WTC11 (cell line): ENCODE results near the gene NEDD8.

ENCODE experiments used
- CREB1 ChIP-seq: sonication (generic); formaldehyde crosslinking; IDR thresholded peaks from 2 replicates; pipeline ENCODE4 v1.8.0; 2023; ENCODE audit warnings: mild to moderate bottlenecking, missing genetic modification reagents
- CTCF ChIP-seq: fragments of 200-600 bp; IDR thresholded peaks from 2 replicates; pipeline ENCODE4 v1.8.0; 2022; ENCODE audit warnings: antibody characterized with exemption
- E2F4 ChIP-seq: sonication (generic); formaldehyde crosslinking; IDR thresholded peaks from 2 replicates; pipeline ENCODE4 v1.8.1; 2022; ENCODE audit warnings: low read depth, mild to moderate bottlenecking, moderate library complexity, missing genetic modification reagents, borderline replicate concordance
- FOXK1 ChIP-seq: sonication (generic); formaldehyde crosslinking; IDR thresholded peaks from 2 replicates; pipeline ENCODE4 v1.8.0; 2022; ENCODE audit warnings: mild to moderate bottlenecking, moderate library complexity, missing genetic modification reagents
- JUN ChIP-seq: sonication (generic); formaldehyde crosslinking; IDR thresholded peaks from 2 replicates; pipeline ENCODE4 v1.8.0; 2023; ENCODE audit warnings: mild to moderate bottlenecking, missing genetic modification reagents
- MAX ChIP-seq: sonication (generic); formaldehyde crosslinking; IDR thresholded peaks from 2 replicates; pipeline ENCODE4 v1.8.0; 2022; ENCODE audit warnings: mild to moderate bottlenecking, missing genetic modification reagents
- NFATC4 ChIP-seq: fragments of 250-450 bp; sonication (Bioruptor Pico); IDR thresholded peaks from 2 replicates; pipeline ENCODE4 v1.9.0; 2021; ENCODE audit warnings: mild to moderate bottlenecking
- STAT6 ChIP-seq: sonication (generic); formaldehyde crosslinking; conservative IDR thresholded peaks from 2 replicates; pipeline ENCODE4 v1.8.1; 2023; ENCODE audit warnings: mild to moderate bottlenecking, low read depth, missing genetic modification reagents, moderate library complexity
- TCF7 ChIP-seq: sonication (generic); formaldehyde crosslinking; IDR thresholded peaks from 2 replicates; pipeline ENCODE4 v1.8.0; 2022; ENCODE audit warnings: mild to moderate bottlenecking, low read depth, missing genetic modification reagents, moderate library complexity
- USF2 ChIP-seq: sonication (generic); formaldehyde crosslinking; IDR thresholded peaks from 2 replicates; pipeline ENCODE4 v1.8.1; 2023; ENCODE audit warnings: mild to moderate bottlenecking, missing genetic modification reagents, moderate library complexity
- ZBTB43 ChIP-seq: sonication (generic); formaldehyde crosslinking; IDR thresholded peaks from 2 replicates; pipeline ENCODE4 v1.8.1; 2023; ENCODE audit warnings: mild to moderate bottlenecking, missing genetic modification reagents
- ZNF121 ChIP-seq: sonication (generic); formaldehyde crosslinking; IDR thresholded peaks from 2 replicates; pipeline ENCODE4 v1.8.0; 2023; ENCODE audit warnings: missing genetic modification reagents
- ZNF396 ChIP-seq: fragments of 250-450 bp; sonication (Bioruptor Pico); IDR thresholded peaks from 2 replicates; pipeline ENCODE4 v1.8.0; 2021; ENCODE audit warnings: mild to moderate bottlenecking, moderate library complexity, borderline replicate concordance
- ZNF512 ChIP-seq: sonication (generic); formaldehyde crosslinking; IDR thresholded peaks from 2 replicates; pipeline ENCODE4 v1.8.1; 2022; ENCODE audit warnings: missing genetic modification reagents, borderline replicate concordance

GRCh38 chr14:24260026-24260779 lies 28.0 kb upstream of the NEDD8 start:
- no peak for TF ChIP-seq CTCF
- no peak for TF ChIP-seq MAX (CRISPR knock-in tag)
- TF ChIP-seq ZNF396 (CRISPR knock-in tag), result no peak
- no peak for TF ChIP-seq E2F4 (CRISPR knock-in tag)
- TF ChIP-seq NFATC4, result no peak
- no peak for TF ChIP-seq ZNF512
- no peak for TF ChIP-seq JUN (CRISPR knock-in tag)
- TF ChIP-seq TCF7 (CRISPR knock-in tag), result no peak
- no peak for TF ChIP-seq CREB1 (CRISPR knock-in tag)
- TF ChIP-seq STAT6, result no peak
- no peak for TF ChIP-seq FOXK1
- TF ChIP-seq ZBTB43, result no peak
- TF ChIP-seq USF2 (CRISPR knock-in tag), result no peak
- no peak for TF ChIP-seq ZNF121 (CRISPR knock-in tag)
